ENCODE measurements around the gene RIN3. TPM values are rescaled to one million over a fixed set of nuclear protein-coding genes. Genes with fewer than 3 reads are reported as not detected.

Gene RIN3
- total RNA-seq, 2 donors from 2014 or later, result 47.4 to 54.2 TPM

- Histone ChIP-seq H3K4me3 (no peak overlapping the region), H3K9me3 (no peaks in the 10 kb centered on the region), H3K36me3 (peaks cover 13% of the 10 kb centered on the region), H3K27me3 (replicated peaks; ENCODE audit: insufficient read depth) (no peaks in the 10 kb centered on the region), H3K27ac (no peak overlapping the region), H3K4me1 (ENCODE audit: control insufficient read depth in 1 of 2, low read depth in 2 of 2) (peaks cover 9 to 26% of the 10 kb centered on the region in 2 donors)
- DNase-seq (ENCODE audit: low spot score) (no peak), ATAC-seq (ENCODE audit: insufficient number of reproducible peaks, low FRiP score, low read depth) (no peak)
- TF ChIP-seq CTCF (IDR thresholded peaks at IDR 0.05), result no peak
These were observed 215.3 kb downstream of the RIN3 start for GRCh38 chr14:92728759-92729364.

- DNase-seq (ENCODE audit: low spot score) (no peak), ATAC-seq (ENCODE audit: insufficient number of reproducible peaks, low FRiP score, low read depth) (no peak)
- no peak overlapping the region for H3K27ac ChIP-seq
- no peak overlapping the region for H3K4me3 ChIP-seq
- no peaks in the 10 kb centered on the region for H3K27me3 ChIP-seq (replicated peaks; ENCODE audit: insufficient read depth)
- no peak for TF ChIP-seq CTCF (IDR thresholded peaks at IDR 0.05)
- peaks cover 9 to 25% of the 10 kb centered on the region in 2 donors for H3K4me1 ChIP-seq (ENCODE audit: control insufficient read depth in 1 of 2, low read depth in 2 of 2)
- H3K9me3 ChIP-seq, result no peaks in the 10 kb centered on the region
- peaks cover 13% of the 10 kb centered on the region for H3K36me3 ChIP-seq
These were observed 216.2 kb downstream of the RIN3 start for GRCh38 chr14:92729634-92730358.

GRCh38 chr14:92731622-92732115, 218.1 kb downstream of the RIN3 start:
- Histone ChIP-seq H3K4me1 (ENCODE audit: control insufficient read depth in 1 of 2, low read depth in 2 of 2) (peaks cover 4 to 15% of the 10 kb centered on the region in 2 donors), H3K36me3 (peaks cover 13% of the 10 kb centered on the region), H3K27me3 (replicated peaks; ENCODE audit: insufficient read depth) (no peaks in the 10 kb centered on the region), H3K9me3 (no peaks in the 10 kb centered on the region), H3K4me3 (no peak overlapping the region), H3K27ac (no peak overlapping the region)
- DNase-seq (ENCODE audit: low spot score) (no peak), ATAC-seq (ENCODE audit: insufficient number of reproducible peaks, low FRiP score, low read depth) (no peak)
- TF ChIP-seq CTCF (IDR thresholded peaks at IDR 0.05), result no peak

- no peak overlapping the region for H3K4me3 ChIP-seq
- H3K27ac ChIP-seq, result no peak overlapping the region
- no peak for TF ChIP-seq CTCF (IDR thresholded peaks at IDR 0.05)
- peaks cover 13% of the 10 kb centered on the region for H3K36me3 ChIP-seq
- no peaks in the 10 kb centered on the region for H3K27me3 ChIP-seq (replicated peaks; ENCODE audit: insufficient read depth)
- ATAC-seq (ENCODE audit: insufficient number of reproducible peaks, low FRiP score, low read depth) (no peak), DNase-seq (ENCODE audit: low spot score) (no peak)
- peaks cover 4 to 18% of the 10 kb centered on the region in 2 donors for H3K4me1 ChIP-seq (ENCODE audit: control insufficient read depth in 1 of 2, low read depth in 2 of 2)
- H3K9me3 ChIP-seq, result no peaks in the 10 kb centered on the region
These were observed 219.4 kb downstream of the RIN3 start for GRCh38 chr14:92733007-92733406.

GRCh38 chr14:92734618-92735017, 221.0 kb downstream of the RIN3 start:
- Histone ChIP-seq H3K27ac (no peak overlapping the region), H3K4me1 (ENCODE audit: control insufficient read depth in 1 of 2, low read depth in 2 of 2) (peaks cover 2 to 18% of the 10 kb centered on the region in 2 donors), H3K4me3 (no peak overlapping the region), H3K36me3 (peaks cover 13% of the 10 kb centered on the region), H3K27me3 (replicated peaks; ENCODE audit: insufficient read depth) (no peaks in the 10 kb centered on the region), H3K9me3 (no peaks in the 10 kb centered on the region)
- no peak for ATAC-seq (ENCODE audit: insufficient number of reproducible peaks, low FRiP score, low read depth)
- TF ChIP-seq CTCF (IDR thresholded peaks at IDR 0.05), result no peak
- DNase-seq (ENCODE audit: low spot score), result no peak

Measured in thoracic aorta (tissue), 2 donors.